DOHH2 (cell line): ENCODE measurements around the gene ATP1A1.

Experiments used
- H3F3A ChIP-seq: fragments of 200-600 bp; sonication (generic), shearing (Covaris generic); 2 replicates; pipeline ENCODE4 v1.6.0; 2016; ENCODE audit warnings: antibody characterized with exemption, mild to moderate bottlenecking; ENCODE audit not compliant: control insufficient read depth, insufficient read depth
- H3K27ac ChIP-seq: fragments of 200-600 bp; sonication (generic); 2 replicates; pipeline ENCODE4 v1.5.1; 2014; ENCODE audit warnings: low read depth, mild to moderate bottlenecking, low read length, moderate library complexity
- H3K27me3 ChIP-seq: fragments of 200-600 bp; sonication (generic); 2 replicates; pipeline ENCODE4 v1.6.1; 2014; ENCODE audit warnings: mild to moderate bottlenecking, low read length, mixed read lengths; ENCODE audit not compliant: control insufficient read depth
- H3K36me3 ChIP-seq: fragments of 200-600 bp; sonication (generic); 2 replicates; pipeline ENCODE4 v1.6.1; 2014; ENCODE audit warnings: mild to moderate bottlenecking, low read length, moderate library complexity, mixed read lengths; ENCODE audit not compliant: control insufficient read depth
- H3K4me1 ChIP-seq: fragments of 200-600 bp; sonication (generic); 2 replicates; pipeline ENCODE4 v1.6.1; 2014; ENCODE audit warnings: mild to moderate bottlenecking, low read length, mixed read lengths; ENCODE audit not compliant: control insufficient read depth
- H3K4me2 ChIP-seq: fragments of 200-600 bp; sonication (generic); 2 replicates; pipeline ENCODE4 v1.6.0; 2014; ENCODE audit warnings: mild to moderate bottlenecking, low read length, moderate library complexity
- H3K4me3 ChIP-seq: fragments of 200-600 bp; sonication (generic); 2 replicates; pipeline ENCODE4 v1.5.1; 2014; ENCODE audit warnings: mild to moderate bottlenecking, low read length, mixed read lengths
- H3K79me2 ChIP-seq: fragments of 200-600 bp; sonication (generic); 2 replicates; pipeline ENCODE4 v1.6.1; 2014; ENCODE audit warnings: mild to moderate bottlenecking, low read length, mixed read lengths; ENCODE audit not compliant: control insufficient read depth
- H3K9me2 ChIP-seq: fragments of 200-600 bp; sonication (generic); replicated peaks from 2 replicates; pipeline ENCODE4 v1.6.1; 2014; ENCODE audit warnings: mild to moderate bottlenecking, low read length, mixed read lengths; ENCODE audit not compliant: control insufficient read depth
- H3K9me3 ChIP-seq: fragments of 200-600 bp; sonication (generic); 2 replicates; pipeline ENCODE4 v1.6.1; 2014; ENCODE audit warnings: antibody characterized with exemption, low read length, mixed read lengths; ENCODE audit not compliant: control insufficient read depth, insufficient read depth
- H4K20me1 ChIP-seq: fragments of 200-600 bp; sonication (generic); 2 replicates; pipeline ENCODE4 v1.6.0; 2014; ENCODE audit warnings: low read depth, mild to moderate bottlenecking, antibody characterized with exemption, low read length, moderate library complexity; ENCODE audit not compliant: control insufficient read depth, insufficient read depth
- CTCF ChIP-seq: fragments of 200-600 bp; sonication (generic); IDR thresholded peaks from one replicate; pipeline ENCODE4 v1.5.1; 2014; ENCODE audit warnings: antibody characterized with exemption, mild to moderate bottlenecking, low read depth, low read length; ENCODE audit not compliant: poor library complexity, severe bottlenecking
- EZH2phosphoT487 ChIP-seq: fragments of 200-600 bp; sonication (generic); IDR thresholded peaks from 2 replicates; pipeline ENCODE4 v1.6.1; 2017; ENCODE audit warnings: borderline replicate concordance, mild to moderate bottlenecking, antibody characterized with exemption, low read length, moderate library complexity, mixed read lengths

Gene ATP1A1

GRCh38 chr1:116415699-116416533 lies 42.9 kb downstream of the ATP1A1 start:
- Histone ChIP-seq H3K4me2 (no peak overlapping the region), H4K20me1 (no peaks in the 10 kb centered on the region), H3K4me1 (peaks cover 23% of the 10 kb centered on the region), H3F3A (0 out of 2 replicates have a peak, but pooled peaks cover 2% of the 10 kb centered on the region), H3K36me3 (peaks cover 3% of the 10 kb centered on the region), H3K27me3 (no peaks in the 10 kb centered on the region), H3K79me2 (peaks cover 23% of the 10 kb centered on the region), H3K4me3 (no peak overlapping the region), H3K9me3 (no peaks in the 10 kb centered on the region), H3K27ac (no peak overlapping the region), H3K9me2 (no peaks in the 10 kb centered on the region)
- TF ChIP-seq EZH2phosphoT487 (no peak), CTCF (no peak)

- Histone ChIP-seq H3K27ac (no peak overlapping the region), H3K4me2 (peak overlapping the region; percentile 87), H3F3A (0 out of 2 replicates have a peak, but pooled peaks cover 2% of the 10 kb centered on the region), H3K79me2 (peaks cover 23% of the 10 kb centered on the region), H3K27me3 (no peaks in the 10 kb centered on the region), H3K36me3 (peaks cover 3% of the 10 kb centered on the region), H3K9me2 (no peaks in the 10 kb centered on the region), H3K9me3 (no peaks in the 10 kb centered on the region), H3K4me3 (peak overlapping the region; percentile 100), H4K20me1 (no peaks in the 10 kb centered on the region), H3K4me1 (peaks cover 23% of the 10 kb centered on the region)
- no peak for TF ChIP-seq CTCF
- TF ChIP-seq EZH2phosphoT487, result no peak
These were observed 43.9 kb downstream of the ATP1A1 start for GRCh38 chr1:116416854-116417513.

GRCh38 chr1:116417678-116418077 lies 44.6 kb downstream of the ATP1A1 start:
- Histone ChIP-seq H3K4me1 (peaks cover 23% of the 10 kb centered on the region), H3K4me2 (peak overlapping the region; percentile 87), H3K9me2 (no peaks in the 10 kb centered on the region), H3K27me3 (no peaks in the 10 kb centered on the region), H3F3A (0 out of 2 replicates have a peak, but pooled peaks cover 2% of the 10 kb centered on the region), H3K79me2 (peaks cover 23% of the 10 kb centered on the region), H3K36me3 (peaks cover 3% of the 10 kb centered on the region), H3K27ac (peak overlapping the region; percentile 48; the same call in 1 of the 2 replicates), H3K4me3 (peak overlapping the region; percentile 100), H4K20me1 (no peaks in the 10 kb centered on the region), H3K9me3 (no peaks in the 10 kb centered on the region)
- TF ChIP-seq CTCF (no peak), EZH2phosphoT487 (no peak)
